ENCODE measurements around the gene OBP2B.
"Not testable (repeated sequence)": the region's sequence is repeated elsewhere in the genome, so short reads cannot be mapped to it uniquely, and the experiment has no call there.

The OBP2B gene

DNA sequence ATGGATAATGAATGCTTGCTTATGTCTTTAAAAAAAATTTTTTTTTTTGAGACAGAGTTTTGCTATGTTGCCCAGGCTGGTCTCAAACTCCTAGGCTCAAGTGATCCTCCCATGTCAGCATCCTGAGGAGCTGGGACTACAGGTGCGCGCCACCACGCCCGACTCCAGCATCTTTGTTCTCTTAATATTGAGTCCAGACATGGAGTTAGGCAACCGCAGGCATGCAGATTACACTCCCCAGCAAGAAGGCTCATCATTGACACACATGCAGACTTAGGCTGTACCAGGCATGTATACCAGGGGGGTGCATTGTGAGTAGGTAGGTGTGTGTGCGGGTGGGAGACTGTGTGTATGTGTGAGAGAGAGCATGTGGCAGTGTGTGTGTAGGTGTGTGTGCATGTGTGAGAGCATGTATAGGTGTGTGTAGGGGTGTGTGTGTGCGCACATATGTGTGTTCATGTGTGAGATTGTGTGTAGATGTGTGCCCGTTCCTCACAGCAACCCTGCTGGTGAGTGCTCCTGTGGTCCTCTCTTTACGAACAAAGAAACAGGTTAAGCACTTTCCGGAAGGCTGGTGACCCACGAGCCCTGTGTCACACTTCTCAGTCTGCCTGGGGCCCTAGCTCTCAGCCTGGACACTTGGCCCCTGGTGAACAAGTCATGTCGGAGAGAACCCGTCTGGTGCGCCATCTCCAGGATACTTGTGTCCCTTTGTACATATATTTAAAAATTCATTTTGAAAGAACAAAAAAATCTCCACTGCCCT lies 6.2 kb downstream of the OBP2B start:
- no peak for DNase-seq (ENCODE audit: low read depth in 2 of 3, low spot score in 2 of 3)

DNA sequence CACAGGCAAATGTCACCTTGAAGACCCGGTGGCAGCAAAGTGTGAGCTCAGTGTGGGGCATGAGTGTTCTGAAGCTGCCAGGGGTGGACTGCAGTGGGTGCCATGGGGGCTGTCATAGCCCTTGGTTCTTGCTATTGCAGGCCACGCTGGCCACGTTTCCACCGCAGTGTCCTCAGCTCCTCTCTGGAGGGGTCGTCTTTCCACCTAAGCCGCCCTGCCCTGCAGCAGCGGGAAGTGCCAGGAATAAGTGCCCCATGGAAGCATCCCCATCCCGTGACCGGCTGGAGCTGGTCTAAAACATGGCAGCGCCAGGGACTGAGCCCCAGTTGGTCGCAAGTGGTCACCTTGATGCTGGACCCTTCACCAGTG lies 6.9 kb downstream of the OBP2B start:
- DNase-seq (ENCODE audit: low read depth in 2 of 3, low spot score in 2 of 3) = no peak

DNA sequence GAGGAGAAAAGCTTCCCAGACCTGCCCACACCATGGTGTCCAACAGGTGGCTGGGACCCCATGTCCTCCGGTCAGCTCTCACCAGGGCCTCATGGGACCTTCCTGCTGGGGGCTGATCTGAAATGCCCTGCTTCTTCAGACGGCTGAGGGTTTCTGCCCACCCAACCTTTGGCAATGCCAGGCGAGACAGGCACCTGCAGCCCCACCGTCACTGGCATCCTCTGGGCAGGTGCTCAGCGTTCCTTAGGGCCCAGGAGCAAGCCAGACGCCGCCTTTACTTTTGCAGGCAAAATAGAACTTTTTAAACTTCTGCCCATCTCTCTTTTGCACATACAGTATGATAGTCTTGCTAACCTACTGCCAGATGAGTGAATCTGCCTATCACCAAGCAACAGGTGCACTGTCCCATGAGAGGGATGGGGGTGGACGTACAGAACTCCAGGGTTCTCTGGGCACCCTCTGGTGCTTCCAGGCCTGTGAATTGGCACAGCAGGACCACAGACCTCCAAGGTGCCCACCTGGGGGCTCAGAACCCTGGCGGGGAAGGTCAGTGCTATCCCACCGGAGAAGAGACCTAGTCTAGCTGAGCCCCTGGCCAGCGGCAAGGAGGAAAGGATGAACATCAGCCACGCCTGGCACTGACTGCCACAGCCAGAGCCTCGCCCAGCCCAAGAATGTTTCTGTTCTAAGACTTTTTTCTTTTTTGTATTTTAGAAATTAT lies 7.5 kb downstream of the OBP2B start:
- no peak for DNase-seq (ENCODE audit: low read depth in 2 of 3, low spot score in 2 of 3)

DNA sequence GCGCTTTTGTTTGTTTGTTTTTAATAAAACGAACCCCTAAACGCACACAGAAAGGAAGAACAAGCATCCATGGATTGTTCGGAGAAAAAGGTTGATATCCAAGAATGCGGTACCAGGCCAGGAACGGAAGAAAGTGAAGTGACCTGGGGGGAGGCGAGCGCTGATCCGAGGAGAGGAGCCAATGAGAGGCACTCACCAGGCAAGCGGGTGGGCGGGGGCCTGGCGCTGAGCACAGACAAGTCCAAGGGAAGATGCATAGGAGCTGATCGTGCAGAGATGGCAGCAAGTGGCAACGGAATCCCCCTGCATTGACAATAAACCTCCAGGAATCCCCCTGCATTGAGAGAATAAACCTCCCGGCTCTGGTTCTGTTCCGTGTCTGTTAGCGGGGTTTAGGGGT lies 8.4 kb downstream of the OBP2B start:
- DNase-seq (ENCODE audit: low read depth in 2 of 3, low spot score in 2 of 3) = no peak

DNA sequence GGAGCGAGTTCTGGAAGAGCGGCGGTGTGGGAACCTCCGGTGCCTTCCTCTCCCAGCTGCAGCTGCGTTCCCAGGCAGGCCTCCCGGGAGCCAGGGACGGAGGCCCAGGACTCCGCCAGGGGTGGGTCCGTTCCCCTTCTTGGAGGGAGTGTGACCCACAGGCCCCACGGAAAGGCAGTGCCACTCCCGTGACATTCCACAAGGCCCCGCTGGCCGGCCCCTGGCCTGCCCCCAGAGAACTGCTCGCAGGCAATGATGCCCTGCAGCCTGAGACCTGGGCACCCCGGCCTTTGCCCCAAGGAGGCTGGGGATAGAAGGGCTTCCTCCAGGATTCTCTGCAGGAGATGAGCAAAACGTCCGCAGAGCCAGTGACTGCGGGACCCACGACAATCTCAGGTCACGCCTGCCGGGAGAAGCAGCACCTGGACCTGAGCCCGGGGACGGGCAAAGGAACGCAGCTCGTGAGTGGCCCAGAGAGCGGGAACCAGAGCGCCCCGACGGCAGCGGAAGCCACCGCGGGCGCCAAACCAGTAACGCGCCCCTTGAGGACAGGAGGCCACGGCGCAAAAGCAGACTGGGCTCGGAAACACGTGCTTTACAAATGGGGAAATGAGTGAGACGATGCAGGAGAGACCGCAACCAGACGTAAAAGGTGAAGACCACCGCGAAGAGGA lies 9.3 kb downstream of the OBP2B start:
- peak in 2 of 3 experiments; percentile 23 to 42 for DNase-seq (ENCODE audit: low read depth in 2 of 3, low spot score in 2 of 3)

DNA sequence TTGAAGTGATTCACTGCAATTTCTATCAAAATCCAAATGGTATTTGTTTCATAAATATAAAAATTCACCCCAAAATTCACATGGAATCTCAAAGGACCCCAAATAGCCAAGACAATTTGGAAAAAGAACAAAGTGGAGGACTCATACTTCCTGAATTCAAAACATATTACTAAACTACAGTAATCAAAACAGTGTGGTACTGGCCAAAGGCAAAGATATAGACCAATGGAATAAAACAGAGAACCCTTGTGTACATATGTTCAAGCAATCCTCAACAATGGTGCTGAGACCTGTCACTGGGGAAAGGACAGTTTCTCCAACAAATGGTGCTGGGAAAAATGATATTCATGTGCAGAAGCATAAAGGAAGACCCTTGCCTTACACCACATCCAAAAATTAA lies 14.0 kb downstream of the OBP2B start:
- DNase-seq (ENCODE audit: low read depth in 2 of 3, low spot score in 2 of 3) = no peak

DNA sequence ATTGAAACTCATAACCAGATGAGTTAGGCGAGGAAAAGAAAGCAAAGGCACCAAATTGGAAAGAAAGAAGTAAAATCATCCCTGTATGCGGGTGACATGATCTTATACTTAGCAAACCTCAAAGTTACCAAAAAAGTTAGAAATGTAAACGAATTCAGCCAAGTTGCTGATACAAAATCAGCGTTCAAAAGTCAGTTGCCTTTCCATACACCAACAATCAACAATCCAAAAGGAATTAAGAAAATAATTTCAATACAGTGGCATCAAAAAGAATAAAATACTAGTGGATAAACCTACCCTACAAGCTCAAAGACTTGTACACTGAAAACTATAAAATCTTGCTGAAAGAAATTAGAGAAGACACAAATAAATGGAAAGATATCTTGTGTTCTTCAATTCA lies 14.5 kb downstream of the OBP2B start:
- no peak for DNase-seq (ENCODE audit: low read depth in 2 of 3, low spot score in 2 of 3)

DNA sequence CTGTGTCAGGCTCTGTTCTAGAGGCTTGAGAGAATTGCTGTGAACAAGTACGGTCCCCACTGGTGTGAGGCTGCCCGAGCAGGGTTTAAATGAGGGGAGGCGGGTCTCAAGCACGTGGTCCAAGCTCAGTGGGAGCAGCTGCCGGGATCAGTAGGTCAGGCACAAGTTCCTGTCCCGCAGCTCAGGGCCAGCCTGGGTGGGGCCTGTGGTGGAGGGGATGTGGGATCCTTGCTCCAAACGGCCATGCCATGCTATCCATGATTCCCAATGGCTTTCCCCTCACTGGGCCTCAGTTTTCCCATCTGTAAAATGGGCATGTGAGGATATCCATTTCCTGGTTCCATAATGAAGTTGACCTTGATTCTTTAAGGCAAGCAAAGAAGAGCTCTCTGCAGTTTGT lies 17.1 kb downstream of the OBP2B start:
- no peak for DNase-seq (ENCODE audit: low read depth in 2 of 3, low spot score in 2 of 3)

DNA sequence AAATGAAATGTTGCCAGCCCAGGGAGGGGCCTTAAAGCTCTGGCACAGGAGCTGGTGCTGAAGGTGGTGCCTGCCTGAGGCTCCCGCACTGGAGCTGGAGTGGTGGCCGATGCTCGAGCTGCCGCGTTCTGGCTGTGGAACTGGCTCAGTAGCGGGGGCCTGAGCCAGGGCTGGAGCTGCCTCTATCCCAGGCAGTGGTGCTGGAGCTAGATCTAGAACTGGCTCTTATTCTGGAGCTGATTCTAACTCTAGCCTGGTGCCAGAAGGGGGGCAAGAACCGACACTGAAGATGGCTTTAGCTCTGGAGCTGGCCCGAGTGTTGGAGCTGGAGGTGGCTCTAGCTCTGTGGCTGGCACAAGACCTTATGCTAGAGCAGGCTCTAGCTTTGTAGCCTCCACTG lies 19.2 kb downstream of the OBP2B start:
- DNase-seq (ENCODE audit: low read depth in 2 of 3, low spot score in 2 of 3) = no peak

DNA sequence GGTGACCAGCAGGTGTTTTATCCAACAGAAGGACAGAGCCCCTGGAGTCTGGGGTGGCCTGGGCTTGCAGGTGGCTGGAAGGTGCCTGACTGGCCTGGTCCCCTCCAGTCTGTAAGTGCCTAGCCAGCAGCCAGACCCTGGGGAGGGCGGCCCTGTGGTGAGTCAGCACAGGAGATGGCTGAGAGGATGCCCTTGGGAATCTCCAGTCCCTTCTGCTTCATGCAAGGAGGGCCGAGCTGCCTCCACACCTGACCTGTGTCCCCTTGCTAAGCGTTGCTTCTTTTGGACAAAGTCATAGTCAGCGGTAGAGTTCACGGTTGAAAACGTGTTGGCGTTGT lies 20.2 kb downstream of the OBP2B start:
- no peak for DNase-seq (ENCODE audit: low read depth in 2 of 3, low spot score in 2 of 3)

DNA sequence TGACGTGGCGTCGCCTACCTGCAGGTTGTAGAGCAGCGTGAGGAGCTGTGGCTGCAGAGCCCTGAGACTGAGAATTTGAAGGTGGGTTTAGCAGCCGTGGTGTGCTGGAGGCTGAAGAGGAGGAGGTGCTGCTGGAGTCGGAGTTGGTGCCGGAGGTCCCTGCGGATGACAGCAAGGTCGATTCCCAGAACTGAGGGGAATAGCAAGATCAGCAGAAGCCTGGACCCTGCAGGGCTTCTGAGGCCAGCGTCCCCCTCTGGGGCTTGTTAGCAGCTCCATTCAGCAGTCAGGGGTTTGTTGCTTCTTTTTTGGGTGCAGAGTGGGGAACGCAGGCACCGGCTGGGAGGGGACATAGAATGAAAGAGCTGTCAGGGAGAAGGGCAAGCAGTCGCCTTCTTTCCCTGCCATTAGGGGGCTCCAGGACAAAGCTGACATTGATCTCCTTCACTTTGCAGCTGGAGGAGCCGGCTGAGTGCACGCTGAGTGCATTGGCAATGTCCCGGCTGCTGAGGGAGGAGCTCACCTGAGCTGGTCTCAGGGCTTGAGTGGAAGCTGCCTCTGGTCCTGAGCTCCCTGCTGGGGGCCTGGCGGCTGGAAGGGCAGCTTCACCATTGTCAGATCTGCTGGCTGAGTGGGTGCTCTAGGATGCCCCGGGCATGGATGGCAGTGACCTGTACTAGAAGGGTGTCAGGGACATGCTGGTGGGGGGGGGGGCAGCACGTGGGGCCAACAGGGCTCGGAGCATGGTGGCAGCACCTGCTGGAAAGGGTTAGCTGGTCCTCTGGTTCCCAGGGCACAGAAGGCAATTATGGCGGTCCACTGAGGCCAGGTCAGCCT lies 20.8 kb downstream of the OBP2B start:
- no peak for DNase-seq (ENCODE audit: low read depth in 2 of 3, low spot score in 2 of 3)

DNA sequence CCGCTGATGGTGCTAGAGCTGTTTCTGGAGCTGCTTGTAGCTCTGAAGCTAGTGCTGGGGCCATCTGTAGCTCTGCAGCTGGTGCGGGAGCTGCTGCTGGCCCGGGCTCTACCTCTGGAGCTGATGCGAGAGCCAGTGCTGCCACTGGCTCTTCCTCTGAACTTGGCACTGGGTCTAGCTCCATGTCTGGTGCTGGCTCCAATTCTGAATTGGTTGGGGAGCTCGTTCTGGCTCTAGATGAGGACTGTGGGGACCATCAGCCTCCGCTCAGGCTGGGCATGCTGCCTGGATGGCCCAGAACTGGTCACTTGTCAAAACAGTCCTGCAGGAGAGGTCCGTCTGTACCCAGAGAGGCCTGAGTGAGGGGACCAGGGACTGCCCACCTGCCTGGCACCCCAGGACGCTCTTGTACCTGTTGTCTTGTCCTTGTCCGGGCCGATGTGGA lies 21.5 kb downstream of the OBP2B start:
- no peak for DNase-seq (ENCODE audit: low read depth in 2 of 3, low spot score in 2 of 3)

DNA sequence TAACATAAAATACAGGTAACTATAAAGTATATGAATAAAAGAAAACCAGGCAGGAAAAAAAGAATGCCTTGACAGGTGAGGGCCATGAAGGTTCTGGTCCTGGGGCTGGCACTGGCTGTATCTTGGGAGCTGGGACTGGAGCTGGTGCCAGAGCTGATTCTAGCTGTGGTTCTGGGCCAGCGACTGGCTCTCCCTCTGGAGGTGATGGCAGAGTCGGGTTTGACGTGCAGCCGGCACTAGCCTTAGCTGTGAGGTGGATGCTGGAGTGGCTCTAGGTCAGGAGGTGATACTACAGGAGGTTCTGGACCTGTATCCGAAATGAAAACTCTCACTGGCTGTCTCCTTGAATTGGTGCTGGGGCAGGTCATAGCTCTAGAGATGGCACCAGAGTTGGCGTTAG lies 22.3 kb downstream of the OBP2B start:
- DNase-seq (ENCODE audit: low read depth in 2 of 3, low spot score in 2 of 3) = no peak

DNA sequence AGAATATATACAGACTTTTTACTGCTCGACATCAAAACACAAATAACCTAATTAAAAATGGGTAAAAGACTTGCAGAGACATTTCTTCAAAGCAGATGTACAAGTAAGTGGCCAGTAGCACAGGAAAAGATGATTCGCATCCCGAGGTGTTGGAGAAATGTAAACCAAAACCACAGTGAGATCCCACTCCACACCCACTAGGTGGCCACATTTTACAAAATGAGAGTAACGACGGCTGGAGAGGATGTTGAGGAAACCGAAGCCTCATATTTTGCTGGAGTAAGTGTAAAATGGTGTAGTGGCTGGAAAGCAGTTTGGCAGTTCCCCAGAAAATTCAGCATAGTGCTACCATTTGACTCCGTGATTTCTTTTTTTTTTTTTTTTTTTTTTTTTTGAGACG lies 24.1 kb downstream of the OBP2B start:
- DNase-seq (ENCODE audit: low read depth in 2 of 3, low spot score in 2 of 3) = no peak

DNA sequence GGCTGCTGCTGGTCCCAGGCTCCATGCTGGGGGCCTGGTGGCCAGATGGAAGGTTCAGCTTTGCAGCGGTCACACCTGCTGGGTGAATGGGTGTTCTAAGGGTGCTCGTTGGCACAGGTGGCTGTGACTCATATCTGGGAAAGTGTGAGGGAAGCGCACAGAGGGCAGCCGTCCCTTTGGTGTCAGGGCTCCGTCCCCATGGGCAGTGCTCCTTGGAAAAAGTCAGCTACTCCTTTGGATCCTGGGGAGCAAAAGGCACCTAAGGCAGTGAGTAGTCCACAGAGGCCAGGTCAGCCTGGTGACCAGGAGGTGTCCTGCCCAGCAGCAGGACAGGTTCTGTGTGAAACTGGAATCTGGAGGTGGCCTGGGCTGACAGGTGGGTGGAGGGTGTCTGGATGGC lies 26.9 kb downstream of the OBP2B start:
- DNase-seq (ENCODE audit: low read depth in 2 of 3, low spot score in 2 of 3) = no peak

DNA sequence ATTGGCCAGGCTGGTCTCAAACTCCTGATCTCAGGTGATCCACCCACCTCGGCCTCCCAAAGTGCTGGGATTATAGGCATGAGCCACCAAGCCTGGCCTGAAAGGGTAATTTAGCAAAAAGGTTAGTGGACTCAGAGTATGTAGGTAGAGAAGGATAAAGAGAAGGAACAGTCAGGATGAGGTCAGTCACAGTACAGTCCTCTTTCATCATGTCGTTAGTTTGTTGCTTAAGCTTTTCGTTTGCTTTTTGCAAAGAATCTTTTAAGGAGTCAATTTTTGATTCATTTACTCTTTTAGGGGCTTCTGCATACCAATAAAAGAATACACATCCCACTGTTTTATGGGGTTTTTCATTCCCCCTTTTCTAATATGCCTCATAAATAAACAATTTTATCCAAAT lies 27.5 kb downstream of the OBP2B start:
- no peak for DNase-seq (ENCODE audit: low read depth in 2 of 3, low spot score in 2 of 3)

DNA sequence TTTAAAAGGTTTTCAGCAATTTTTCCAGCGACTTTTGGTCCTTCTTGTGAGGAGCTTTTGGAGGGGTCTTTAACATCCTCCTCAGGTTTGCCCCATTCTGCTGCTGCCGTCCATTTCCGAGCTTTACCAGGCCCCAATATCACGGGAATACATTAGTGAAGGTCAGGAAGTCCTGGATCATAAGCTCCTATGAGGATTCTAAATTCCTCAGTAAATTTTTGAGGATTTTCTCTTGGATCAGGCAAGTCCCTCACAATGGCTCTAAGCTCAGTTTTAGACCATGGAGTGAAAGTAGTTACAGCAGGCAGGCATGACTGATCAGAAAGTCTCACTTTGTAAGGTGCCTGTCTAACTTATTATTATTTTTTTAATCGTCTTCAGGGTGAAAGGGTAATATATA lies 28.1 kb downstream of the OBP2B start:
- DNase-seq (ENCODE audit: low read depth in 2 of 3, low spot score in 2 of 3) = no peak

DNA sequence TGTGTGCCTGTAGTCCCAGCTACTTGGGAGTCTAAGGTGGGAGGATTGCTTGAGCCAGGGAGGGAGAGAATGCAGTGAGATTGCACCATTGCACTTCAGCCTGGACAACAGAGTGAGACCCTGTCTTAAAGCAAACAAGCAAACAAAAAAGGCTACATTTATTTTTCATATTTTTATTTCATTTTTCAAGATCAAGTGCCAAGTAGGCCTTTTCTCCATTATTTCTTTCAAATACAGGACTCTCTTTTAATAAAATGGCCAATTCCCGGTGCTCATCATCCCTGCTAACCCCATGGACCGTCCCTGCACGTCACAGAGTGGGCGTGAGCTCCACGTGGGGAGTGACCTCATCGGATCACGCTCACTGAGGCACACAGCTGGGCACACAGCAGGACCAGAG lies 36.0 kb downstream of the OBP2B start:
- no peak for DNase-seq (ENCODE audit: low read depth in 2 of 3, low spot score in 2 of 3)

DNA sequence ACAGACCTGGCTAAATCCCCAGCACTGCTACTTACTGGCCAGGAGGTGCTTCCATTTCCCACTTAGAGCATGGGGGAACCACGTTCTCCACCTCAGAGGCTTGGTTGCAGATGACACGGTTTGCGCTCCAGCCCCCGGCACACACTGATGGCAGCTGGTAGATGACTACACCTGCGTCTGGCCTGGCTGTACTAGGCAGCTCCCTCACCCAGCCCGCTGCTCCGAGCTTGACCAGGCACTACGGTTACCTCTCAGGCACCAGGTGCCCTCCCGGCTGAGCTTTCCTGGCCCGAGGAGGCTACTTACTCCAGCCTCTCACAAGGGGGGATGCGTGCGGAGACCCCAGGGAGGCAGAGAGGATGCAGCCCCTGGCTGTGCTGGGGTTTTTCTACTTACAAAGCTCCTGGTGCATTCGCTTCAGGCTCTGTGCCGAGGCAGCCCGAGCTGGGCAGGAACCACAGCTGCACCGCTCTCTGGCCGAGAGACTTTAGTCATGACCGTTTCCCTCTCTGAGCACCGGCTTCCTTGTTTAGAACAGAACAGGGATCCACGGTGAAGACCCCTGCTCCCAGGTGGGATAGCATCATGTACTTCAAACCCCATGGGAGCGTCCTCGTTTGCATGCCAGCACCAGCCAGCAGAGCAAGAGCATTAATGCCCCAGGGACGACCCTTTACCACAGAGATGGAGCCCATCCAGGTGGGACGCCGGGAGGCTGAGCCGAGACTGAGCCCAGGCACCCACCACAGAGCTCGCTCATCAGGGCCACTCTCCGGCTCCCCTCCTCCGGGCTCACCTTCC lies 37.7 kb downstream of the OBP2B start:
- DNase-seq (ENCODE audit: low read depth in 2 of 3, low spot score in 2 of 3) = no peak

DNA sequence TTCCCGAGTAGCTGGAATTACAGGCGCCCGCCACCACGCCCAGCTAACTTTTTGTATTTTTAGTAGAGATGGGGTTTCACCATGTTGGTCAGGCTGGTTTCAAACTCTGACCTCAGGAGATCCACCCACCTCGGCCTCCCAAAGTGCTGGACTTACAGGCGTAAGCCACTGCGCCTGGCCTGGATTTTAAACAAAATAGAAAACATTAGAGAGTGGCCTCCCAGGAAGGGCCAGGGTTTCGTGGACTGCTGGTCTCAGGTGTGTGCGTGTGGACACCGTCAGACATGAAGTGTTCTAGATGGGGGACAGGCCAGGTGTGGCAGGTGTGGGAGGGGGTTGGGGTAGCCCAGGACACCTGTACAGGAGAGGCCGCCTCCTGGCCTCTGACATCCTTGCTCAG lies 38.3 kb downstream of the OBP2B start:
- no peak for DNase-seq (ENCODE audit: low read depth in 2 of 3, low spot score in 2 of 3)

DNA sequence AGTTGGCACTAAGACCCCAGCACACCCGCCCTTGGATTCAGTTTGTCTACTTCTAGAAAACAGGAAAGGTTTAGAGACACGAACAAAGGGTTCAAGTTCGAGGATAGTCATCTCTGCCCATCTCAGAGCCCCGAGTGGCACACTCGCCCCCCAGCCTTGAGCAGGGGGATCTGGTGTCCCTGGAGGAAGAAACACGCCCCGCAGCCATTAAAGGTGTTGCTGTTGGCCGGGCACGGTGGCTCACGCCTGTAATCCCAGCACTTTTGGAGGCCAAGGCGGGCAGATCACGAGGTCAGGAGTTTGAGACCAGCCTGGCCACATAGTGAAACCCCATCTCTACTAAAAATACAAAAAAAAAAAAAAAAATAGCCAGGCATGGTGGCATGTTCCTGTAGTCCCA lies 39.4 kb downstream of the OBP2B start:
- DNase-seq (ENCODE audit: low read depth in 2 of 3, low spot score in 2 of 3) = not testable (repeated sequence)
